GM12891 (cell line): ENCODE measurements around the gene GPR32.
"Not testable (repeated sequence)": the region's sequence is repeated elsewhere in the genome, so short reads cannot be mapped to it uniquely, and the experiment has no call there.

Source experiments
- DNase-seq: peaks from one replicate; pipeline ENCODE4 v3.0.0; 2011; ENCODE audit warnings: low spot score; ENCODE audit not compliant: insufficient read length
- FAIRE-seq: peaks from 2 replicates; lab custom pipeline; 2011; peaks lifted over from hg19 to GRCh38; lab: Jason Lieb, UNC
- PAX5 ChIP-seq: IDR thresholded peaks from 2 replicates; pipeline ENCODE4 v1.6.1; 2011; ENCODE audit warnings: low read length, moderate library complexity, mild to moderate bottlenecking; ENCODE audit not compliant: insufficient read depth, severe bottlenecking
- POLR2A ChIP-seq: IDR thresholded peaks from 2 replicates; pipeline ENCODE4 v1.6.1; 2011; ENCODE audit warnings: low read depth, low read length, control low read depth
- POLR2AphosphoS5 ChIP-seq: IDR thresholded peaks from 2 replicates; pipeline ENCODE4 v1.6.1; 2011; ENCODE audit warnings: low read depth, low read length, control low read depth
- POU2F2 ChIP-seq: IDR thresholded peaks from 2 replicates; pipeline ENCODE4 v1.6.1; 2011; ENCODE audit warnings: low read depth, mild to moderate bottlenecking, control low read depth, low read length, moderate library complexity
- SPI1 ChIP-seq: IDR thresholded peaks from 2 replicates; pipeline ENCODE4 v1.6.1; 2011; ENCODE audit warnings: low read depth, low read length, control low read depth
- TAF1 ChIP-seq: IDR thresholded peaks from 2 replicates; pipeline ENCODE4 v1.6.1; 2011; ENCODE audit warnings: low read depth, low read length, control low read depth

GPR32 gene

DNA sequence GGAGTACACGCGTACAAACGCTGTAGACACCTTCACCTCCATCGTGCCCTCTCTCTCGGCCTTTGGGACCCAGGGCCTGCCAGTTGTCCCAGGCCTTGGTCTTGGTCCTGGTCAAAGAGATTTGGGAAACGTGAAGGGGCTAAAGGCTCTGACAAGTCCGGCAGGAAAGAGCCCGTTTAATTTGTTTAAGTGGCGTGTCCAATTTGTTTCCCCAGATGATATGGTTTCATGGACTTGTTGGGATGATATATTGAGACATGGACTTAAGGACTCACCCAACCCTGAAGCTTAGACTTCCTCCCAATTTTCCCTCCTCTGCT, 44.4 kb upstream of the GPR32 start:
- TF ChIP-seq POLR2AphosphoS5 (no peak), POU2F2 (no peak), POLR2A (no peak), TAF1 (no peak), PAX5 (no peak), SPI1 (no peak)
- DNase-seq (no peak), FAIRE-seq (no peak)

DNA sequence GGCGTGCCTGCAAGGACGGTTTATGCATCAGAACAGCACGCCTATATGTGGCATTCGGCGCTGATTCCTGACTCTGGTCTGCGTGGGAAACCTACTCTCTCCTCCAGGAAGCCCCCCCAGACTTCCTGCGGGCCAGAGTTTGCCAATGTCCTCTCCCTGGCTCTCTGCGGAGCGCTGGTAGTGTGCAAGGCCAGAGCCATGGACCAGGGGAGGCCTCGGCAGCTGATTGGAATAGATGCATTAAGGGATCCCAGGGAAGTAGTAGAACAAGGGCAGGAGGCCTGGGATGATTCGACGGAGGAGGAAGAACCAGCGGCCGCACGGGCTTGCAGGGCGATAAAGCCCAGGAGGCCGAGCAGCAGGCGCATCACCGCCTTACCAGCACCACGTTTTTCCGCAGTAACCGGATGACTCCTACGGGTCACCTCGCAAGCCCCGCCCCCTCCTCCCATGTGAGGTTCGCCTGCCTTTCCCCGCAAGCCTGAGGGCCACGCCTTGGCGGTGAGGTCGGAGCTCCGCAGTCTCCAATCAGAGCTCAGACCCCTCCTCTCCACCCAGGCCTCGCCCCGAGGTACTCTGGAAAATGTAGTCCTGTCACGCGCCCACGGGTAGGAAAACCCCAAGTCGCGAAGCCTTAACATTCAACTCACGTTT, 42.1 kb upstream of the GPR32 start:
- FAIRE-seq = no peak
- no peak for DNase-seq
- TF ChIP-seq POU2F2 (no peak), PAX5 (no peak), TAF1 (no peak), POLR2A (no peak), POLR2AphosphoS5 (no peak), SPI1 (no peak)

DNA sequence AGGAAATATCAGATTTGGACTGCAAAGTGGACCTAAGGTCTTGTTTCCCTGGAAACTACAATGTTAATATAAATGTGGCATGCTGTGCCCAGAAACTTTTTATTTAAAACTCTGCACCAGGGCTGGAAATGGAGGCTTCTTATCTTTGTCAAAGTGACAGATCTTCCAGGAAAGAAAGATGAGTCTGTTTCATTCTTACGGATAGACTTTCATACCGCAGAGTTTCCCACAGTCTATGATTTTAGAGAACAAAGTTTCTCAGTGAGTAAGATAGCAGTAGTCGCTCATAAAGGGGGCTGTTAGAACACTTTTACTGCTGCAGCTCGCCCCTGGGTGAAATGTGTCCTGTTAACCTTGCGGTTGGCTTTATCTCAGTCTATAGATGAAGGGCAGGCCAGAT, 40.4 kb upstream of the GPR32 start:
- no peak for TF ChIP-seq POLR2AphosphoS5
- TF ChIP-seq TAF1 = no peak
- no peak for TF ChIP-seq POU2F2
- no peak for TF ChIP-seq PAX5
- TF ChIP-seq SPI1 = no peak
- DNase-seq (no peak), FAIRE-seq (no peak)

DNA sequence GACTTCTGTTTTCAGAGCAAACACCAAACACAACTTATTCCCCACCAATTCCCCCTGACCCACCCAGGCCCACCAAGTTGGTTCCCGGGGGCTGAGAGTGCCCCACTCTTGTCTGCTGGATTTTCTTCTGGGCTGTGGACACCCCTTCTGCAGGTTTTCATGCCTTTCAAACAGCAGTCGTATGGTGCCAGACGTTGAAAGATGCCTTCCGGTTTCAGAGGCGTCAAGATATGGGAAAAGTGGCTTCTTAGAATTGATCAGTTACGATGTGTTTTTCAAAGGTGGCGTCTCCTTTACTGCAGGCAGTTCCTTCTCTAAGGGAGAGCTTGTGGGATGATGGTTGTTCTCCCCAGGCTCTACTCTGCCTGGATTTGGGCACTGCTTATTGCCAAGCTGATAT, 34.4 kb upstream of the GPR32 start:
- FAIRE-seq = no peak
- no peak for DNase-seq
- TF ChIP-seq TAF1 (no peak), POLR2AphosphoS5 (no peak), POLR2A (no peak), POU2F2 (no peak), PAX5 (no peak), SPI1 (no peak)

DNA sequence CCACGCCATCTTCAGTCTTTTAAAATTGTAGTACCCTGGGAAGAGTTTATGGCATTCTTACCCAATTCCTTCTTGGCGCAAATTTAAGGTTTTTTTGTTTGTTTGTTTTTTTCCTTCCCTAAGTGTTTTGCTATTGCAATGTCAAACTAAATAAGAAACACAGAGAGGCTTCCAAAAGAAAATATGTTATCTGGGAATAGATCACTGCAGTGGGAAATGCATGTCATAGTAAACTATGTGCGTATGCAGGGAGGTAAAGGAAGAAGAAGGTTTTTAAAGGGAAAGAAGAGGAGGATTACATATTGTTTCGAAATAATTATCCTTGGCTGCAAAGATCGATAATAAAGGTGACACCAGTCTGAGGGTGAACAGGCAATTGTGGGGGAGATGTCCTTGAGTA, 33.9 kb upstream of the GPR32 start:
- TF ChIP-seq POLR2A (no peak), SPI1 (no peak), POLR2AphosphoS5 (no peak)
- DNase-seq (no peak), FAIRE-seq (no peak)

DNA sequence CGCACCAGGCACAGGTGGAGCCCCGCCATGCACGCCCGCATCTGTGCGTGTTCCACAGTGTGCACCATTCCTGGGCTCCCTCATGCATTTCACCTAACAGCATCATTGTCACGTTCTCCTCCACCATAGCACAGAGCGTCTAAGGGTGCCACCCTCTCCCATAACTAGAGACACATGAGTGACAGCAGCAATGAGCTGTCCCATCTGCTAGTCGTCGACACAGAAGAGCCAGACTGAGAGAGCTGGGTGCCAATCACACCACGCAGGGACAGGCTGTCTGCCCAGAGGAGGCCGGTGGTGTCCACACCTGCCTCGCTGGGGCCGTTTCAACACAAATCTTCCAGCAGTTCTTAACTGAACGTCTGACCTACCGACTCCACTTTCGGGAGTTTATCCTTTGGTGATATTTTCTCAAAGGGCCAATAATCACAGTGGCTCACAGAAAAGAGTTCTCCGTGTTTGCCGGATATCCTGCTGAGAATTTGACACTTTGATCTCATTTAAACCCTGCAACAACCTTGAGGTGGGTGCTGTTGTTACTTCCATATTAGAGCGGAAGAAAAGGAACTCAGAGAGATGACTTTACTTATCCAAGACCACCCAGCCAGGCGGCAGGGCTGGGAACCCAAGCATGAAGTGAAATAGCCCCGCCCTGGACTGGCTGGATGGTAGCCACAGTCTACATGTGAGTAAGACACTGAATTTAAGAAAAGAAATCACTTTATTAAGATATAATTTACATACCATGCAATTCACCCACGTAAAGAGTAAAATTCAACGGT, 30.9 kb upstream of the GPR32 start:
- no peak for TF ChIP-seq POLR2A
- TF ChIP-seq SPI1 = no peak
- TF ChIP-seq PAX5 = no peak
- TF ChIP-seq POU2F2 = no peak
- no peak for TF ChIP-seq TAF1
- TF ChIP-seq POLR2AphosphoS5 = no peak
- no peak for DNase-seq
- FAIRE-seq = no peak

DNA sequence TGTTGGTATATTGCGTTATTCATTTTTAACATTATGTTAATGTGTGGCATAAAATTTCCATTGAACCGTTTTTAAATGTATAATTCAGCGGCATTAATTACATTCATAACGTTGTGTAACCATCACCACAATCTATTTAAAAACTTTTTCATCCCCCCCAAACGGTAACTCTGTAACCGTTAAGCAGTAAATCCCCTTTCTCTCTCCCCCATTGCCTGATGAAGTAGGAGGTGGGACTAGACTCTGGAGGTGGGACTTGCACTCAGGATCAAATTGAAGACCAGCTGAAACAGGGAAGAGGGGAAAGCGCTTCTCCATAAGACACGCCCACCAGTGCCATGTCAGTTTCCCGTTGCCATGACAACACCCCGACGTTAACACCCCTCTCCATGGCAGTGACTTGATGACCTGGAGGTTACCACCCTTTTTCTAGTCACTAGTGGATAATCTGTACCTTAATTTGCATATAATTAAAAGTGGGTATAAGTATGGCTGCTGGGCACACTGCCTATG, 30.3 kb upstream of the GPR32 start:
- TF ChIP-seq TAF1 (no peak), SPI1 (no peak), POU2F2 (no peak), POLR2AphosphoS5 (no peak), PAX5 (no peak), POLR2A (no peak)
- DNase-seq = no peak
- no peak for FAIRE-seq

DNA sequence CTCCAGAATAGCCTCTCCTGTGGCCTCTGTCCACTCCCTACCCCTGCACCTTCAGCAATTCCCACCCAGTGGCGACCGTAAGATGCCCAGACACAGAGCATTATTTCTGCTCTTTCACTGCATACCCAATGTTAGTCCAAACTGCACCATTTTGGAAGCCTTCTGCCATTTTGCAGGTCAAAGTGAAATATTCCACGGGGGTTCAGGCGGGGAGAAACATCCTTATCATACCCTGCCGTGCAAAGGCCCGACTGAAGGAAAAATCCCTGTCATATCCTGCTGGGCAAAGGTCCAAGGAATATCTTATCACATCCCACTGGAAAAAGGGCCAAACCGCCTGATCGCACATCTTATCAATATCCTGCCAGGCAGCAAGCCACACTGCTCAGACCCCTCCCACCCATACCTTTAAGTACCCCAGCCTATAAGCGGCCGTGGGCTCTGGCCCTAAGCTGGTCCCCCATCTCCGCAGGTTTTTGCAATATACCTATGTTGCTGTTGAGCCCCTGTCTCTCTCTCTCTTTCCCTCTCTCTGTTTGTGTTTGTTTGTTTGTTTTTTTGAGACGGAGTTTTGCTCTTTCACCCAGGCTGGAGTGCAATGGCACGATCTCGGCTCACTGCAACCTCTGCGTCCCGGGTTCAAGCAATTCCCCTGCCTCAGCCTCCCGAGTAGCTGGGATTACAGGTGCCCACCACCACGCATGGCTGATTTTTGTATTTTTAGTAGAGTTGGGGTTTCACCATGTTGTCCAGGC, 28.9 kb upstream of the GPR32 start:
- DNase-seq (no peak), FAIRE-seq (no peak)
- TF ChIP-seq POLR2AphosphoS5 (no peak), TAF1 (no peak), POLR2A (no peak), PAX5 (no peak), SPI1 (no peak), POU2F2 (no peak)

DNA sequence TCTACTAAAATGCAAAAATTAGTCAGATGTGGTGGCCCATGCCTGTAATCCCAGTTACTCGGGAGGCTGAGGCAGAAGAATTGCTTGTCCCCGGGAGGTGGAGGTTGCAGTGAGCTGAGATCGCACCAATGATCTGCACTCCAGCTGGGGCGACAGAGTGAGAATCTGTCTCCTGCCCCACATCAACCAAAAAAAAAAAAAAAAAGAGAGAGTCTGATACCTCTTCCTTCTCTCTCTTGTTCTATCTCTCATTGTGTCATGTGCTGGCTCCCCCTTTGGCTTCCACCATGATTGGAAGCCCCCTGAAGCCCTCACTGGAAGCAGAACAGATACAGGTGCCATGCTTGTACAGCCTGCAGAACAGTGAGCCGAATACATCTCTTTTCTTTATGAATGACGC, 26.7 kb upstream of the GPR32 start:
- TF ChIP-seq SPI1 (no peak), TAF1 (no peak), PAX5 (no peak), POU2F2 (no peak), POLR2A (no peak), POLR2AphosphoS5 (no peak)
- DNase-seq (no peak), FAIRE-seq (no peak)

DNA sequence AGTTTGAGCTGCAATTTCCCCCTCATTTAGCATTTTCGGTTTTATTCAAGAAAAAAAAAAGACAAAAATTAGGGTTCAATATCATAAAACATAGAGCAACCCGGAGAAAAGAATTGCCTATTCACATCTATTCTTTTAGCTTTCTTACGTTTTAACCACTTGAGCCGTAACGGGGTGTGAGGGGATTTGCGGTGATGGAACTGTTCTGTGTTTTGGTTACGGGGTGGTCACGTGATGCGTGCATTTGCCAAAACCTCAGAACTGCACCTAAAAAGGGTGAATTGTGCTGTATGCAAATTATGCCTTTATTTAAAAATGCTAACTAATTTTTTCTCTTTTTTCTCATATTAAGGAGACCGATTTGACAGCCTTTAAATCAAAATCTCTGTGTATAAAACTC, 25.0 kb upstream of the GPR32 start:
- TF ChIP-seq POLR2AphosphoS5 = no peak
- TF ChIP-seq POU2F2 = no peak
- TF ChIP-seq SPI1 = no peak
- TF ChIP-seq TAF1 = no peak
- no peak for TF ChIP-seq POLR2A
- no peak for DNase-seq
- FAIRE-seq = no peak

DNA sequence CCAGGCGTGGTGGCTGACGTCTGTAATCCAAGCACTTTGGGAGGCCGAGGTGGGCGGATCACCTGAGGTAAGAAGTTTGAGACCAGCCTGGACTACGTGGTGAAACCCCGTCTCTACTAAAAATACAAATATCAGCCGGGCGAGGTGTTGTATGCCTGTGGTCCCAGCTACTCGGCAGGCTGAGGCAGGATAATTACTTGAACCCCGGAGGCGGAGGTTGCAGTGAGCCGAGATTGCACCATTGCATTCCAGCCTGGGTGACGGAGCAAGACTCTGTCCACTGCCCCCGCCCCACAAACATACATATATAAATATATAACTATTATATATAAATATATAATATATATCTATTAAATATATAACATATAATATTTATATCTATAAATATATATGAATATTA, 23.1 kb upstream of the GPR32 start:
- not testable (repeated sequence) for DNase-seq, FAIRE-seq
